Muscle of leg (tissue), 11 donors: Measurements from ENCODE around the gene YIF1B. TPM values are rescaled to one million over a fixed set of nuclear protein-coding genes. Genes with fewer than 3 reads are reported as not detected.

Experiments
- DNase-seq: peaks from one replicate; pipeline ENCODE4 v3.0.0; 2013
- H3K27ac ChIP-seq: one replicate; pipeline ENCODE4 v1.5.1; 2013; ENCODE audit warnings: mild to moderate bottlenecking, low read length, control low read depth
- H3K27me3 ChIP-seq: one replicate; pipeline ENCODE4 v1.6.1; 2013; ENCODE audit warnings: low read length; ENCODE audit not compliant: control insufficient read depth, insufficient read depth
- H3K36me3 ChIP-seq: one replicate; pipeline ENCODE4 v1.6.1; 2013; ENCODE audit warnings: low read length; ENCODE audit not compliant: control insufficient read depth, insufficient read depth
- H3K4me1 ChIP-seq: one replicate; pipeline ENCODE4 v1.6.1; 2013; ENCODE audit warnings: low read length; ENCODE audit not compliant: control insufficient read depth, insufficient read depth
- H3K4me3 ChIP-seq: one replicate; pipeline ENCODE4 v1.5.1; 2013; ENCODE audit warnings: low read length, control low read depth
- H3K9me3 ChIP-seq: replicated peaks from 2 replicates; pipeline ENCODE4 v1.6.1; 2013; ENCODE audit warnings: low read depth, low read length; ENCODE audit not compliant: control insufficient read depth
- WGBS: methylation state at CpG from one replicate; pipeline ENCODE4 v1.1.5; 2013; ENCODE audit warnings: missing lambda C conversion rate; ENCODE audit not compliant: insufficient coverage; 5-methylcytosine and 5-hydroxymethylcytosine counted together
- polyA plus RNA-seq, 8 donors: library from polyadenylated mRNA; unstranded; fragments of 120-200 nt; gene quantifications; one replicate each; pipeline versions ENCODE4 v1.2.1 to v1.2.3, GENCODE V29; 2013; ENCODE audit warnings: inconsistent platforms in 1 of 8, low replicate concordance in 1 of 8; ENCODE audit not compliant: insufficient read length in 8 of 8, insufficient read depth in 1 of 8
- total RNA-seq: library from RNA; stranded (reverse); fragments of 120-200 nt; gene quantifications from one replicate; pipeline ENCODE4 v1.2.4, GENCODE V29; 2013

YIF1B gene
- total and polyA plus RNA-seq, 9 donors = 25.9 to 32.5 (median 29.8) TPM

DNA sequence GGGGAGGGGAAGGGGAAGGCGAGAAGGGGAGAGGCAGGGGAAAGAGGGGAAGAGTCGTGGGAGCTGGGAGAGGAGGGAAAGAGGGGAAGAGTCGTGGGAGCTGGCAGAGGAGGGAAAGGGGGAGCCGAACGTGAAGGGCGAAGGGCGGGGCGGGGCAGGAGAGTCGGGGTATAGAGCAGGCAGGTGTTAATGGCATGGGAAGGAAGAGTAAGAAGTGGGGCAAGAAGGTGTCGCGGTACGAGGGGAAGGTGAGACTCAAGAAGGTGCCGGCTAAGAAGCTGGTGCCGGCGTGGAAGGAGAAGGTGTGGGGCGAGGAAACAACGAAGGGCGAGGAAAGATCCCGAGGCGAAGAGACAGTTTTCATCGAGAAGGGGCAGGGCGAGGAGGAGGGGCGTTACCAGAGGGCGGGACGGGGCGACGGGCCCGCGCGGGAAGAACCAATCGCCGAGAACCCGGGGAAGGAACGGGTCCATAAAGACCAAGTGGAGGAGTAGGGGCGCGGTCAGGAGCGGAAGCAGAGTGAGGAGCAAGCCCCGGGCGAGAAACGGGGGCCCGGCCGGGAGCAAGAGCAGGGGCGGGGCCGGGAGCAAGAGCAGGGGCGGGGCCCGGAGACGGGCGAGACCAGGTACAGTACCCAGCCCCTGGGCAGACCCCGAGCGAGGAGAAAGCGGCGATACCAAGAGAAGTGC is 20.3 kb upstream of the YIF1B start:
- H3K27me3 ChIP-seq = no peaks in the 10 kb centered on the region
- peak; percentile 98 for DNase-seq
- peaks cover 9% of the 10 kb centered on the region for H3K4me1 ChIP-seq
- peak overlapping the region; percentile 77 for H3K4me3 ChIP-seq
- H3K36me3 ChIP-seq = no peaks in the 10 kb centered on the region
- H3K9me3 ChIP-seq = no peaks in the 10 kb centered on the region
- WGBS = under 1% methylated on average over 52 of the region's 52 CpGs
- H3K27ac ChIP-seq = peak overlapping the region; percentile 99

DNA sequence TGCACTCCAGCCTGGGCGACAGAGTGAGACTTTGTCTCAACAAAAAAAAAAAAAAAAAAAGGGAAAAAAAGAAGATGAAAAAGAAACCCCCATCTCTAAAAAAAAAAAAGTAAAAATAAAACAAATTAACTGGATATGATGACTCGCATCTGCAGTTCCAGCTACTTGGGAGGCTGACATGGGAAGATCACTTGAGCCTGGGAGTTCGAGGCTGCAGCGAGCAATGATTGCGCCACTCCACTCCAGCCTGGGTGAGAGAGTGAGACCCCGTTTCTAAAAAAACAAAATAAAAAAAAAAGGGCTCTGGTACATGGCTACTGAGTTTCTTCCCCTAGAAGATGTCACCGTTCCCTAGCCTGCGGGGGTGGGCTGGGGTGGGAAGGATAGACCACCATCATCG is 17.5 kb upstream of the YIF1B start:
- Histone ChIP-seq H3K4me3 (no peak overlapping the region), H3K36me3 (no peaks in the 10 kb centered on the region), H3K27ac (no peak overlapping the region), H3K27me3 (no peaks in the 10 kb centered on the region), H3K4me1 (peaks cover 9% of the 10 kb centered on the region), H3K9me3 (no peaks in the 10 kb centered on the region)
- WGBS = 90% methylated on average over 4 of the region's 9 CpGs
- no peak for DNase-seq

DNA sequence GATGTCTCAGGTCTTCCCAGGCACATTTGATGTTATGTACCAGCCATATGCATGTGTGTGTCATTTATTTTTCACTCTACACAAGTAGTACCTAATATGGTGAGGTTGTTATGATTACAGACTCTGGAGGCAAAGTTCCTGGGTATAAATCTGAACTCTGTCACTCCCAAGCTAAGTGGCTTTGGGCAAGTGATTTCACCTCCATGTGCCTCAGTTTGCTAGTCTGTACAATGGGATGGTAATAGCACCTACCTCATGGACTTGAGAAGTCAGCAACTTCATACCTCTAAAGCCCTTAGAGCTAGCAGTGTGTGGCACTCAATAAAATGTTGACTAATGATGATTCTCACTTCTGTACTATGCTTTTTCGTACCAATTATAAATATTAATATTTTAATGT is 16.0 kb upstream of the YIF1B start:
- no CpG with 5 or more reads among the region's 1 CpG for WGBS
- H3K4me1 ChIP-seq = peaks cover 1% of the 10 kb centered on the region
- DNase-seq = no peak
- H3K27me3 ChIP-seq = no peaks in the 10 kb centered on the region
- H3K9me3 ChIP-seq = no peaks in the 10 kb centered on the region
- peaks cover 6% of the 10 kb centered on the region for H3K36me3 ChIP-seq
- no peak overlapping the region for H3K4me3 ChIP-seq
- no peak overlapping the region for H3K27ac ChIP-seq

DNA sequence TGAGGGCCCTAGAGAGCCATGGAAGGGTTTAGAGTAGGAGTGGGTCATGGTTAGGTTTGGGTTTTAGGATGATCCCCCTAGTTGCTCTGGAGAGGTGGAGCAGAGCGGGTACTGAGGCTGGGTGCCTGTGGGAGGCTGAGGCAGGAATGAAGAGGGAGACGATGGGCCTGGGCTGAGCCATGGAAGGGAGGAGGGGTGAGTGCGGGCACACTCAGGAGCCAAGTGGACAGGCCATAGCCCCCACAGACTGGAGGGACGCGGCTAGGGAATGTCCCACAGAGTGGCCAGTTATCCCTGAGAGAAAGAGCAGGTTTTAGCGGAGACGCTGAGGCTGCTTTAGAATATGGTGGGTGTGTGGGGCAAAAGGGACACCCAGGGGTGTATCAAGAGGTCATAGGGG is 13.9 kb upstream of the YIF1B start:
- H3K4me3 ChIP-seq = no peak overlapping the region
- WGBS = 91% methylated on average over 7 of the region's 7 CpGs
- no peak overlapping the region for H3K27ac ChIP-seq
- no peaks in the 10 kb centered on the region for H3K4me1 ChIP-seq
- no peaks in the 10 kb centered on the region for H3K9me3 ChIP-seq
- no peaks in the 10 kb centered on the region for H3K27me3 ChIP-seq
- peaks cover 9% of the 10 kb centered on the region for H3K36me3 ChIP-seq
- no peak for DNase-seq

DNA sequence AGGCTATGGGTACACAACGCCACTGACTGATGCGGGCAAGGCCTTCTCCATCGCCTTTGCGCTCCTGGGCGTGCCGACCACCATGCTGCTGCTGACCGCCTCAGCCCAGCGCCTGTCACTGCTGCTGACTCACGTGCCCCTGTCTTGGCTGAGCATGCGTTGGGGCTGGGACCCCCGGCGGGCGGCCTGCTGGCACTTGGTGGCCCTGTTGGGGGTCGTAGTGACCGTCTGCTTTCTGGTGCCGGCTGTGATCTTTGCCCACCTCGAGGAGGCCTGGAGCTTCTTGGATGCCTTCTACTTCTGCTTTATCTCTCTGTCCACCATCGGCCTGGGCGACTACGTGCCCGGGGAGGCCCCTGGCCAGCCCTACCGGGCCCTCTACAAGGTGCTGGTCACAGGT is 10.8 kb upstream of the YIF1B start:
- no peaks in the 10 kb centered on the region for H3K9me3 ChIP-seq
- H3K36me3 ChIP-seq = peaks cover 9% of the 10 kb centered on the region
- H3K27me3 ChIP-seq = no peaks in the 10 kb centered on the region
- no peak for DNase-seq
- WGBS = 90% methylated on average over 18 of the region's 22 CpGs
- H3K4me1 ChIP-seq = no peaks in the 10 kb centered on the region
- no peak overlapping the region for H3K27ac ChIP-seq
- no peak overlapping the region for H3K4me3 ChIP-seq

DNA sequence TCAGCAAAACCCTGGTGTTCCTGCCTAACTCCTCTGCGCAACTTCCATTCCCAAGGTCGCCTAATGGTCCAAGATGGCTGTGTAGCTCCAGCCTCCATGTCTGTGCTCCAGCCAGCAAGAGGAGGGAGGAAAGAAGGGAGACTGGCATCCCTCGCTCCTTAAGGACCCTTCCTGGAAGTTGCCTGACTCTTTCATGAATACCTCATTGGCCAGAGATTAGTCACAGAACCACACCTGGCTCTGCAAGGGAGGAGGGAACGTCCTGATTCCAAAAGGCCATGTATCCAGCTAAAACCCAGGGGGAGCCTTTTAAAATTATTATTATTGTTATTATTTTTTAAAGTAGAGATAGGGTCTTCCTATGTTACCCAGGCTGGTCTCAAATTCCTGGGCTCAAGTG is 8.7 kb upstream of the YIF1B start:
- no peak overlapping the region for H3K4me3 ChIP-seq
- peaks cover 10% of the 10 kb centered on the region for H3K27me3 ChIP-seq
- peaks cover 10% of the 10 kb centered on the region for H3K4me1 ChIP-seq
- no peak overlapping the region for H3K27ac ChIP-seq
- DNase-seq = no peak
- H3K9me3 ChIP-seq = no peaks in the 10 kb centered on the region
- WGBS = no CpG with 5 or more reads among the region's 4 CpGs
- H3K36me3 ChIP-seq = peaks cover 9% of the 10 kb centered on the region

DNA sequence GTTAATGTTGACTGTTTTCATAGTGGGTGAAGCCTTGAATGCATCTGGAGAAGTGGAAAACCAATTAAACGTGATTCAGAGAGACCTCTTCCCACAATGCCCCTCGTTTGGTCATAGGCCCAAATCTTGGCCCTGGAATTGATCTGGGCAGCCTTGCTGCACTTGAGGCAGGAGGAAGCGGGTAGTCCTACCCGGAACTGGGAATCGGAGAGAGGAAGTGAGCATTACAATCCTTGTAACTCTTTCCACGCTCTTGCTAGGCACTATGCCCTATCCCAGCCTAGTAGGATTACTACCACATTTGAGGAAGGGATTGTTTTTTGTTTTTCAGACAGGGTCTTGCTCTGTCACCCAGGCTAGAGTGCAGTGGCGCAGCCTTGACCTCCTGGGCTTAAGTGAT is 7.5 kb upstream of the YIF1B start:
- DNase-seq = peak; percentile 37
- peaks cover 9% of the 10 kb centered on the region for H3K36me3 ChIP-seq
- WGBS = no CpG with 5 or more reads among the region's 7 CpGs
- no peak overlapping the region for H3K4me3 ChIP-seq
- no peaks in the 10 kb centered on the region for H3K9me3 ChIP-seq
- H3K4me1 ChIP-seq = peaks cover 19% of the 10 kb centered on the region
- no peak overlapping the region for H3K27ac ChIP-seq
- H3K27me3 ChIP-seq = peaks cover 19% of the 10 kb centered on the region

DNA sequence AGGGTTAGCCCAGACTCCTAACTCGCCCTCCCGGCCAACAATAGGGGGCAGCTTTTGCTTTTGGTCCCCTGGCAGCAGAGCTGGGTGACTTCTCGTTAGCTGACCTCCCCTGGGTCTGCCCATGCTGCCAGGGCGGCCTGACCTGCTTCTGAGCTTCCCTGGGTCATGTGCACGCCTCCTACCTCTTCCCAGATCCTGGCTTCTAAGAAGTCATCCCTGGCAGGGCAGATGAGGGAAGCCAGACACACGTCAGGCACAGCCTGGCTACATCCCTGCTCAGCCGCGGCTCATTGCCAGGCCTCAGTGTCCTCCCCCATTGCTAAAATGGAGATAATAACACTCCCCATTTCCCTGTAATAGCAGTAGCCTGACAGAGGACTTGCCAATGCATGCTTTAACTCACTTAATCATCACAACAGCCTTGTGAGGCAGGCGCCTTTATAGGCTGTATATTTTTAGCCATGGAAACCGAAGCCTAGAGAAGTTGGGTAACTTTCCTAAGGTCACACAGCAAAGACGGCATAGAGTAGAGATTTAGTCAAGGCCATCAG is 6.0 kb upstream of the YIF1B start:
- H3K36me3 ChIP-seq = peaks cover 3% of the 10 kb centered on the region
- H3K27me3 ChIP-seq = peaks cover 19% of the 10 kb centered on the region
- no peak overlapping the region for H3K27ac ChIP-seq
- H3K9me3 ChIP-seq = no peaks in the 10 kb centered on the region
- H3K4me1 ChIP-seq = peaks cover 19% of the 10 kb centered on the region
- no peak overlapping the region for H3K4me3 ChIP-seq
- 56% methylated on average over 7 of the region's 11 CpGs for WGBS
- DNase-seq = no peak

DNA sequence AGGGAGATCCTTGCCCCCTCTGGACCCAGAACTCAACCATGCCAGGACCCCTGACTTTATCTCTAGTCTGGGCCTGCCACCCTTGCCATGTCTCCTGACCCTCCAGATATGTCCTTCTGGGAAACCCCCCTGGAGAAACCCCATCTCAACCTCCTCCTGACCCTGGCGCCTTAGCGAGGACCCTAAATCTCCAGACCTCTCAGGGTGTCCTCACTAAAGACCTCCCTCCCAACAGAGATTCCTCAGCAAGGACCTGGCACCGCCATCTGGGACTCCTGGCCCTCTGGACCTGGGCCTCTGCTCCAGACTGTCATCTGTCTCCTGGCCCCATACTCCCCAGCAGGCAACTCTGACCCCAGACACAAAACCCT is 5.2 kb upstream of the YIF1B start:
- Histone ChIP-seq H3K36me3 (peaks cover 2% of the 10 kb centered on the region), H3K27ac (no peak overlapping the region), H3K4me3 (no peak overlapping the region), H3K27me3 (peaks cover 19% of the 10 kb centered on the region), H3K4me1 (peaks cover 23% of the 10 kb centered on the region), H3K9me3 (no peaks in the 10 kb centered on the region)
- DNase-seq = no peak
- 97% methylated on average over 3 of the region's 3 CpGs for WGBS

DNA sequence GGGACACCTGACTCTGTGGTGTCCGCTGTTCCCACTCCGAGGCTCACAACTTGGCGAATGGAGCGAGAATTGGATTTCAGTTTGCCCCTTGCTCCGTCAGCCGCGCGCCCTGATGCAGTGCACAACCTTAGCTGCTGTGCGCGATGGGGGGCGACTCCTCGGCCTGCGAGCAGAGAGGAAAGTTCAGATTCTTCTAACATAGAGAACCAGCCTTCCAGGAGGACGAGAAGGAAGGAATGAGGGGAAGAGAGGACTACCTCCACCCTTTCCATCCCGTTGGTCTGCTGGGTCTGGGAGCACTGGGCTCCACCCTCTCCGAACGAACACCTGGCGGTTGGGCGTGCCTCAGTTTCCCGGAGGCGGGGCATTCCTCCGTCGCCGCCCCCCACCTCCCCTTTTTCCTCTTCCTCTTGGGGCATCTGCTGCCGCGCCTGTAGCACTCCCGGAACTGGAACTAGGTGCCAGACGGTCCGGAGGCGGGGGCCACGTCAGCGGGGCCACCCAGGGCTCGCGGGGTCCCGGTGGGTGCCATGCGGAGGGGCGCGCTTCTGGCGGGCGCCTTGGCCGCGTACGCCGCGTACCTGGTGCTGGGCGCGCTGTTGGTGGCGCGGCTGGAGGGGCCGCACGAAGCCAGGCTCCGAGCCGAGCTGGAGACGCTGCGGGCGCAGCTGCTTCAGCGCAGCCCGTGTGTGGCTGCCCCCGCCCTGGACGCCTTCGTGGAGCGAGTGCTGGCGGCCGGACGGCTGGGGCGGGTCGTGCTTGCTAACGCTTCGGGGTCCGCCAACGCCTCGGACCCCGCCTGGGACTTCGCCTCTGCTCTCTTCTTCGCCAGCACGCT is 3.9 kb upstream of the YIF1B start, which contains the start of gene KCNK6:
KCNK6 (plus strand) TSS at position 425 of the 838 bp plus-strand sequence; CDS start at position 531, 106 bp downstream.
- peaks cover 19% of the 10 kb centered on the region for H3K27me3 ChIP-seq
- H3K4me1 ChIP-seq = peaks cover 28% of the 10 kb centered on the region
- no peaks in the 10 kb centered on the region for H3K36me3 ChIP-seq
- H3K9me3 ChIP-seq = no peaks in the 10 kb centered on the region
- DNase-seq = peak; percentile 75
- peak within 1 kb of the TSS; percentile 20 for H3K27ac ChIP-seq
- WGBS = under 1% methylated on average over 64 of the region's 76 CpGs
- H3K4me3 ChIP-seq = peak within 1 kb of the TSS; percentile 52
